K562 (cell line): ENCODE results near the gene NOL4L. TPM values are rescaled to one million over a fixed set of nuclear protein-coding genes. Genes with fewer than 3 reads are reported as not detected.

Experiments used
- CTCFL ChIP-seq: IDR thresholded peaks from 2 replicates; pipeline ENCODE4 v1.6.1; 2011; ENCODE audit warnings: borderline replicate concordance, low read depth, mild to moderate bottlenecking, moderate library complexity, low read length; ENCODE audit not compliant: insufficient read depth, poor library complexity, severe bottlenecking
- DACH1 ChIP-seq: fragments of 450-650 bp; IDR thresholded peaks from 2 replicates; pipeline ENCODE4 v1.6.1; 2018; ENCODE audit not compliant: partially characterized antibody
- EP400 ChIP-seq: fragments of 450-650 bp; IDR thresholded peaks from 2 replicates; pipeline ENCODE4 v1.6.1; 2017; ENCODE audit warnings: antibody characterized with exemption, mild to moderate bottlenecking, moderate library complexity
- ETS1 ChIP-seq: conservative IDR thresholded peaks from 2 replicates; pipeline ENCODE4 v1.6.1; 2011; ENCODE audit warnings: low read depth, mild to moderate bottlenecking, low read length; ENCODE audit not compliant: control insufficient read depth
- FOXA1 ChIP-seq: fragments of 450-650 bp; IDR thresholded peaks from 2 replicates; pipeline ENCODE4 v1.6.1; 2016; ENCODE audit warnings: mild to moderate bottlenecking, borderline replicate concordance
- HSF4 ChIP-seq: fragments of 250-450 bp; sonication (Bioruptor Pico); IDR thresholded peaks from 2 replicates; pipeline ENCODE4 v2.1.2; 2022; ENCODE audit warnings: mild to moderate bottlenecking, moderate library complexity, borderline replicate concordance
- KLF6 ChIP-seq: fragments of 250-450 bp; sonication (Bioruptor Pico); IDR thresholded peaks from 2 replicates; pipeline ENCODE4 v1.4.0; 2020; ENCODE audit warnings: mild to moderate bottlenecking, moderate library complexity, borderline replicate concordance
- NR0B1 ChIP-seq: fragments of 450-650 bp; IDR thresholded peaks from one replicate; pipeline ENCODE4 v1.6.1; 2018; ENCODE audit warnings: mild to moderate bottlenecking, moderate library complexity; ENCODE audit not compliant: partially characterized antibody
- RERE ChIP-seq: sonication (generic); formaldehyde crosslinking; IDR thresholded peaks from 2 replicates; pipeline ENCODE4 v1.8.0; 2023; ENCODE audit warnings: missing genetic modification reagents, mild to moderate bottlenecking, borderline replicate concordance
- TCF15 ChIP-seq: fragments of 250-450 bp; sonication (Bioruptor Pico); IDR thresholded peaks from 2 replicates; pipeline ENCODE4 v1.8.0; 2022; ENCODE audit warnings: moderate library complexity, mild to moderate bottlenecking, inconsistent platforms
- ZBTB26 ChIP-seq: fragments of 450-650 bp; formaldehyde crosslinking; IDR thresholded peaks from 2 replicates; pipeline ENCODE4 v1.4.0; 2022; ENCODE audit warnings: missing genetic modification characterization
- ZBTB8A ChIP-seq: fragments of 450-650 bp; IDR thresholded peaks from 2 replicates; pipeline ENCODE4 v1.6.1; 2018; ENCODE audit warnings: mild to moderate bottlenecking, moderate library complexity; ENCODE audit not compliant: partially characterized antibody
- ZNF384 ChIP-seq: IDR thresholded peaks from 2 replicates; pipeline ENCODE4 v1.6.1; 2012; ENCODE audit warnings: low read depth, low read length, improper control_type of control experiment
- polyA plus RNA-seq, 8 experiments: library from polyadenylated mRNA; depleted of rRNA in 4 of 8; stranded (reverse) in 5 of 8; unstranded in 3 of 8; fragments of >200 nt; fragmentation: Nextera tagmentation in 2 of 8; fragmentation: Illumina TruSeq in 1 of 8; extraction: Ambion mirVana in 2 of 8; extraction: Trizol in 1 of 8; gene quantifications; 2 replicates each; pipeline versions ENCODE4 v1.2.1 to v1.2.3, GENCODE V29; 2011 to 2014; ENCODE audit warnings: inconsistent platforms in 1 of 8, missing spikeins in 1 of 8
- total RNA-seq, 7 experiments: library from RNA; depleted of rRNA in 6 of 7; stranded (reverse); fragments of >200 nt in 6 of 7; fragmentation: Illumina TruSeq in 2 of 7; extraction: Trizol in 2 of 7; gene quantifications; 2 replicates each; pipeline versions ENCODE4 v1.2.1 to v1.2.3, GENCODE V29; 2011 to 2021; ENCODE audit warnings: low replicate concordance in 1 of 7

Gene NOL4L
- total and polyA plus RNA-seq, 9 of the 15 experiments (the other 6 are each of a cell fraction or from before 2014, with no cell fraction given): 5.1 to 36.2 (median 13.6) TPM

GRCh38 chr20:32632461-32633354 lies 47.6 kb upstream of the NOL4L start (continued):
- TF ChIP-seq CTCFL (no peak), EP400 (peak; percentile 80), RERE (CRISPR knock-in tag) (no peak), KLF6 (CRISPR knock-in tag) (0 out of 2 replicates have a peak, but pooled peaks have one; percentile 26), HSF4 (CRISPR knock-in tag) (no peak), ZNF384 (no peak), TCF15 (CRISPR knock-in tag) (peak; percentile 63; the same call in 1 of the 2 replicates), ETS1 (no peak), FOXA1 (no peak), ZBTB8A (no peak), NR0B1 (no peak), DACH1 (no peak), ZBTB26 (CRISPR knock-in tag) (no peak)
